Left ventricle myocardium inferior (tissue), 1 donor: ENCODE data around the gene DCUN1D2. TPM values are rescaled to one million over a fixed set of nuclear protein-coding genes. Genes with fewer than 3 reads are reported as not detected.

ENCODE experiments used
- DNase-seq: peaks from one replicate; pipeline ENCODE4 v3.0.0-alpha.2; 2020
- H3K27ac ChIP-seq: fragments of 200-600 bp; replicated peaks from 2 replicates; pipeline ENCODE4 v1.8.0; 2021
- H3K27me3 ChIP-seq: fragments of 200-600 bp; 2 replicates; pipeline ENCODE4 v1.8.0; 2021; ENCODE audit warnings: low read depth
- H3K36me3 ChIP-seq: fragments of 200-600 bp; 2 replicates; pipeline ENCODE4 v1.8.0; 2021
- H3K4me1 ChIP-seq: fragments of 200-600 bp; 2 replicates; pipeline ENCODE4 v1.8.0; 2021
- H3K4me3 ChIP-seq: fragments of 200-600 bp; 2 replicates; pipeline ENCODE4 v1.8.0; 2021; ENCODE audit warnings: mild to moderate bottlenecking, moderate library complexity
- H3K9me3 ChIP-seq: fragments of 200-600 bp; replicated peaks from 2 replicates; pipeline ENCODE4 v1.8.0; 2021
- CTCF ChIP-seq: fragments of 200-600 bp; IDR thresholded peaks from 2 replicates; pipeline ENCODE4 v1.8.0; 2021; ENCODE audit warnings: antibody characterized with exemption, mild to moderate bottlenecking, borderline replicate concordance
- intact Hi-C: fragments of 100-400 bp; cut with micrococcal nuclease; formaldehyde crosslinking; loops from one replicate; pipeline ENCODE4 v1.11.0; 2022
- total RNA-seq: library from RNA; stranded (reverse); fragmentation: NEBNext Ultra II Directional; extraction: Animal tissue kit (Norgen Biotek cat#: 25700); gene quantifications from one replicate; pipeline ENCODE4 v1.2.1, GENCODE V29; 2021
- donor health status: DM: no; HTN: yes; CAD: no; lungs with severe emphysema.

DCUN1D2 gene
- total RNA-seq, 1 donor from 2014 or later = 196 TPM

GRCh38 chr13:113470073-113470472 lies 20.4 kb downstream of the DCUN1D2 start:
- intact Hi-C loops = no loop called here
- peaks cover 70% of the 10 kb centered on the region for H3K36me3 ChIP-seq
- no peak for TF ChIP-seq CTCF
- H3K27ac ChIP-seq = no peak overlapping the region
- DNase-seq = no peak
- no peak overlapping the region for H3K4me3 ChIP-seq
- no peaks in the 10 kb centered on the region for H3K27me3 ChIP-seq
- no peaks in the 10 kb centered on the region for H3K9me3 ChIP-seq
- peaks cover 48% of the 10 kb centered on the region for H3K4me1 ChIP-seq

- Histone ChIP-seq H3K27ac (peak overlapping the region; percentile 25), H3K36me3 (peaks cover 70% of the 10 kb centered on the region), H3K27me3 (no peaks in the 10 kb centered on the region), H3K9me3 (no peaks in the 10 kb centered on the region), H3K4me3 (no peak overlapping the region), H3K4me1 (peaks cover 45% of the 10 kb centered on the region)
- no peak for DNase-seq
- TF ChIP-seq CTCF = no peak
- intact Hi-C loops = no loop called here
These were observed 20.9 kb downstream of the DCUN1D2 start for GRCh38 chr13:113469582-113469981.

- Histone ChIP-seq H3K4me1 (peaks cover 36% of the 10 kb centered on the region), H3K9me3 (no peaks in the 10 kb centered on the region), H3K27ac (peak overlapping the region; percentile 24), H3K27me3 (no peaks in the 10 kb centered on the region), H3K36me3 (peaks cover 63% of the 10 kb centered on the region), H3K4me3 (no peak overlapping the region)
- intact Hi-C loops = no loop called here
- no peak for TF ChIP-seq CTCF
- DNase-seq = no peak
These were observed 21.9 kb downstream of the DCUN1D2 start for GRCh38 chr13:113468472-113469201.

GRCh38 chr13:113468029-113468428 lies 22.5 kb downstream of the DCUN1D2 start:
- intact Hi-C loops = no loop called here
- TF ChIP-seq CTCF = no peak
- Histone ChIP-seq H3K4me1 (peaks cover 32% of the 10 kb centered on the region), H3K27ac (peak overlapping the region; percentile 24), H3K9me3 (no peaks in the 10 kb centered on the region), H3K27me3 (no peaks in the 10 kb centered on the region), H3K4me3 (no peak overlapping the region), H3K36me3 (peaks cover 62% of the 10 kb centered on the region)
- no peak for DNase-seq

- no peak for DNase-seq
- intact Hi-C loops = no loop called here
- no peak overlapping the region for H3K27ac ChIP-seq
- peaks cover 36% of the 10 kb centered on the region for H3K4me1 ChIP-seq
- no peak overlapping the region for H3K4me3 ChIP-seq
- H3K9me3 ChIP-seq = no peaks in the 10 kb centered on the region
- TF ChIP-seq CTCF = no peak
- no peaks in the 10 kb centered on the region for H3K27me3 ChIP-seq
- H3K36me3 ChIP-seq = peaks cover 55% of the 10 kb centered on the region
These were observed 24.1 kb downstream of the DCUN1D2 start for GRCh38 chr13:113466383-113466782.
